HG02571 (cell line): ENCODE data around the gene P2RY1.

Source experiments
- ATAC-seq: cut with Tn5 transposase; IDR thresholded peaks from one replicate; pipeline ENCODE4 v1.9.1; 2021; ENCODE audit warnings: mild to moderate bottlenecking, moderate library complexity; ENCODE audit not compliant: unreplicated experiment

P2RY1 gene, protein sequence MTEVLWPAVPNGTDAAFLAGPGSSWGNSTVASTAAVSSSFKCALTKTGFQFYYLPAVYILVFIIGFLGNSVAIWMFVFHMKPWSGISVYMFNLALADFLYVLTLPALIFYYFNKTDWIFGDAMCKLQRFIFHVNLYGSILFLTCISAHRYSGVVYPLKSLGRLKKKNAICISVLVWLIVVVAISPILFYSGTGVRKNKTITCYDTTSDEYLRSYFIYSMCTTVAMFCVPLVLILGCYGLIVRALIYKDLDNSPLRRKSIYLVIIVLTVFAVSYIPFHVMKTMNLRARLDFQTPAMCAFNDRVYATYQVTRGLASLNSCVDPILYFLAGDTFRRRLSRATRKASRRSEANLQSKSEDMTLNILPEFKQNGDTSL

DNA sequence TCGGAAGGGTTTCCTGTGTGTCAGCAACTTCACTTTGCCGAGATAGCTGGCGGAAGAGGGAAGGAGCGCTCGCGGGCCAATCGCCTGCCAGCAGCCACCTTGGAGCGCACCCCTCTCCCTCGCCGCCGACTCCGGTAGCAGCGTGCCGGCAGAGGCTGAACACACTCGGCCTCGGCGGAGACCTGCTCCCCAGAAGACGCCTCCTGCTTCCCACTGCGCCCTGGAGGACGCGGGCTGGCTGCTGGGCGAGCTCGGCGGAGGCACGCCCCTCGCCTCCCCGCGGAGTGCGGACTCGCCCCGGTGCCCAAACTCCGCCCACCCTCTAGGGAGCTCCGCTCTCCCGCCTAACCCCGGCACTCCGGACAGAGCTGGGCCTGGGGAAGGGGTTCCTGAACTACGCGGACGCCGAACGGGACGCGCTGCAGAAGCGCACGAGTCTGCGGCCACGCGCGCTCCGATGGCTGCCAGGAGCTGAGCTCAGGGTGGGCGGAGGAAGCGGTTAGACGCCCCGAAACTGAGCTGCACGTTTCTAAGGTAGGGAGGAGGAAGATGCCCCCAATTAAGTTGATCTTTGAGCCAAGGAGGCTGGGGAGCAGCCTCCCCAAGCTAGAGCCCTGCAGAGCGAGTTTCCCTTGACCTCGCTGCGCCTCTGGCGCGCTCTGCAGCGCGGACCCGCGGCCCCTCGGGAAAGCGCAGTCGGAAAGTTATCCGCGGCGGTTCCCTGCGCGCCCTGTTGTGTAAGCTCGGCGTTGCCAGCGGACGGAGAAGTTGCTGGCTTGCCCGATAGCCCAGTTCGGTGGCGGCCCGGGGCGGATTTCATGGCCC, at the start of gene P2RY1:
Gene P2RY1, plus strand, starts transcription at position 356 of the 825 bp plus-strand sequence. CDS start 652 bp downstream, outside the sequence.
- peak; percentile 72 for ATAC-seq

DNA sequence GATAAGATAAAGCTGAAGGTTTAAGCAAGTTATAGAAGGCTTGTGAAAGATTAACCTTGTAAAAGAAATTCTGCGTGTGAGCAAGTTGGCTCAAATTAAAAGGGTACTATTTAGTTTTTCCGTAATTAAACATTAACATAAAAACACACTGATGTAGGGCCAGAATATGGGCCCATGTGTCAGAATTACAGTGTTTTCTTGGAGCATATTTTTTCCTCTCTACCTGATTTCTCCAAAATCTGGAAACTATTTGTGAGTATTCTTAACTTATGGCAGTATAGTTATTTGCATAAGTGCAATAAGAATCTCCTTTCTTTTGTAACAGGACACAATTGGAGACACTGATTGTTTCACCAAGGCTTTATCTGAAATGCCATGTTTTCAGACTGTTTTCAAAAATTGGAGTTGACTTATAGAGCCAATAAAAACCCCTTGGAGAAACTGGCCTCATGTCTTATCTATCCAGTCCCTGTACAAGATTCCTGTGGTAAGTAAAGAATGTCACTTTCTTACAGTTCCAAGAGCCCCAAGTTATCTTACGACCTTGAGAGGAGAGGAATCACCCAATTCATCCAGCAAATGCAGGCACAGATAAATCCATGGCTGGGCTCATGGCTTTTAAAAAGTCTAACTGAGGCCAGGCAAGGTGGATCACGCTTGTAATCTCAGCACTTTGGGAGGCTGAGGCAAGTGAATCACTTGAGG, 47.8 kb upstream of the P2RY1 start:
- ATAC-seq: no peak

DNA sequence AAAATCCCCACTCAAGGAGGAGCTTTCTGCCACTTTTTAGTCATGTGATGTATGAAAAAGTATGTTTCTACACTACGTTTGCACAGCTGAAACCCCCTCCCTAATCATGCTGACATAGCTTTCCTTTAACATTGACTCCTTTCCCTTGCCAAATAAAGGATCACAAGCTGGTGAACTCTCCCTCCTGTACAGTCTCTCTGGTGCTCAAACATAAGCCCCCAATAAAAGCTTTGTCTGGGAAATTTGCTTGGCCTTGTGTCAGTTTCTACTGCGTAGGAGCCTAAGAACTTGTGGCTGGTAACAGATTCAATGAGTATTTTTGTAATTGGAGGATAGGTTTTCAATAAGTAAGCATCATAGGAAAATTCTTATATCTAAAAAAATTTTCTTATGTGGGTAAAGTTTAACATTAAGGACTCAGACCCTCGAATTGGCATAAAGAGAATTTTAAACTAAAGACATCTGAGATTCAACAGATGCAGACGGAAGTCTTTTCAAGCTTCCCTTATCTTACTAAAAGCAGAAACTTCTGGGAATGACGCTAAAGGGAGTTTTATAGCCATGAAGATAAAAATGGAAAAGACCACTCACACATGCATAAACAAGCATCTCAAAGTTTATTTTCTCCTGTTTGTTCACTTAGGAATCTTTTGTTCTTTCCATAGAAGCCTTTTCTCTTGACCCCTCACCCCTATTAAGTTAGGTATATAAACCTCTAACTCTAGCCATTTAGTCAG, 44.1 kb upstream of the P2RY1 start:
- ATAC-seq: no peak

DNA sequence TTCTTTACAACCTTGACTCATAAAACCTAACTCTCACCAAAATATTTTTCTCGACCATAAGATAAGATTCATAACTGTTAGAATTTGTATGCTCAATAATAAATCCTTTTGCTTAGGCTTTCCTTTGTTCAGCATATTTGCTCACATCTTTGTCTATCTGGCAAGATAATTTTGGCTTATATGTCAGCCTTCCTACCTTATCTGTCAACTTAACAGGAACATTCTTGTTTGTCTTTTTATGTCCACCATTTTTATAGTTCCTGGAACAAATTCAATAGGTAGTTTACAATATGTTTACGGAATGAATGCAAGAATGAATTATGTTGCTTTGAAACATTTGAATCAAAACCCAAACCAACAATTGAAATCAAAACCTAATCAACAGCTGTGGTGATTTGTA, 41.0 kb upstream of the P2RY1 start:
- no peak for ATAC-seq

DNA sequence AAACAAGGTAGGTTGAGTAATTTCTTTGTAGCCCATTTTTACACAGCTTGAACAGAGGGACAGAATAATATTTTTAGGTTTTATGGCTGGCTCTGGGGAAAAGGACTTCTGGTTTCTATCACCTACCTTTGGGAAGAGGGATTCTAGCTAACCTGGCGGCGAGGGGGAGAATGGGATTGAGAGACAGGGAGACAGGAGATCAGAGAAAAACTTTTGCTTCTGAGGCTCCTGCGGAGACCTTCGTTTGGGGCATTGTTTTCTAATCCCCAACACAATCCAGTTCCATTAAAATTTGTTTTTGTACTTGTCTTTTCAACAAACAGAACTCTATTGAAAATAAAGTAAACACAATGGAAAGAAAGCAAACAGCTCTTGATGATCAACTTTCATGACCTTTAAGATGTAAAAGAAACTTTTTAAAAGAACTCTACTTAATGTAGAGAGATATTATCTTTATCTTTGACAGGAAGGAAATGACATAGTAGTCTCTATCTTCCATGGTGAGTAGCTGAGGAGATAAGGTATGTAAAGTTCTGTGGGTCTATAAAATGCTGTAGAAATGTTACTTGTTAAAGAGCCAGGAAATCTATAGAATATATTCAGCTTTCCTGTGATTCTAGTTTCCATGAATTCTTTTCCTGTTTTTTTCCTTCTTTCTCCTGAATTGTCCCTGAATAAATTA, 37.0 kb upstream of the P2RY1 start:
- no peak for ATAC-seq

DNA sequence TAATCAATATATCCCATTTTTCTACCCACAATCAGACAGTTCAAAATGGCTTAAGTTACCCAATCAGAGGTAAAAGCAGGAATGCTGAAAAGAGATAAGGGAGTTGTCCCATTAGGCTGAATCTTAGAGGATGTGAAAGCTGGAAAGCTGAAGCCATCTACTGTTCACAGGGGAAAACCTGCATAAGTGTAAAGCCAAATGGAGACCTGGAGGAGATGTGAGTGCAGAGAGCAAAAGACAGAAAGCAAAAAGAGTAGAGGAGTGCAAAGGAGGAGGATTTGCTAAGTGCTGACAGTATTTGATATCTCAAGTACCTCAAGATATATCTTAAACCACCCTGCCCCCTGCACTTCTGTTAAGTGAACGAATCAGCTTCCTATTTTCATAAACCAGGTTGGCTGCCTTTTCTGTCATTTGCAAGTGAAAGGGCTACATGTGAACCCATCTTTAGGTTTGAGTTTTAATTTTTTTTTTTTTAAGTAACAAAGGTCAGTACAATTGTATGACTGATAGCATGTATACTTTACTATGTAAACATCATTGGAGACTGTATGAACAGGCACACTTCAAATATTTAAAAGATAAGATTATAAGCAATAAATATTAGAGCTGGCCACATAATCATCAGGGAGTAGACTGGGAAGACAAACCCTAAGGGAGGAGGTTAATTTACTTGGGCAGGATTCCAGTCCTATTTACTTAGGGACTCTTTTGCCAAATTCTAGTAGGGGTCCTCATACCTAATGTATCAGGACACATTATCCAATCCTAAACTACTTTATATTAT, 22.8 kb upstream of the P2RY1 start:
- no peak for ATAC-seq

DNA sequence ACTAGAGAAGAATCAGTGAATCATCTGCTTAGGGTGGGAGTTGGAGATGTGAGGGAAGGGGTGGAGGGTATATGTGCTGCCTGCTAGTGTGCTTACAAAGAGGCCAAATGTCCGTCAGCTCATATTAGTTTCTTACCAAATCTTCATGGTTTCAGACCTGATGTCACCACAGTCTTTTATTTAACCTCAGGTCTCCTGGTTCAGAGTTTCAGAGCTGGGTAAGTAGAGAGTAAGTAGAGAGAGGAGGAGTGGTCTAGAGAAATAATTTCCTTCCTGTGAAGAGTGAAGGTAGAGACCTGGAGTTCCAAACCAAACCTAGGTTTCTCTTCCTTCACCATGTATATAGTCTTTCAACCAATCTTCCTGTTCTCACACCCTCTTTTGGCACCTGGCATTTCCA, 17.5 kb upstream of the P2RY1 start:
- ATAC-seq: no peak

DNA sequence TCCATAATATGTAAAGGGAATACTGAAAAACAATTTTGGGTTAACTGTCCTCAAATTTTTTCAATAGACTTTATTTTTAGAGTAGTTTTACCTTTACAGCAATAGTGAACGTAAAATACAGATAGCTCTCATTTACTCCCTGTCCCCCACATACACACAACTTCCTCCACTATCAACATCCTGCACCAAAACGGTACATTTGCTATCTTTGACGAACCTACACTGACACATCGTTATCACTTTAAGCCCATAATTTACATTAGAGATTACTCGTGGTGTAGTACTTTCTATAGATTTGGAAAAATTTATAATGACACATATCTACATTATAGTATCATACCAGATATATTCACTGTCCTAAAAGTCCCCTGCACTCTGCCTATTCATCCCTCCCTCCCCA, 16.9 kb upstream of the P2RY1 start:
- ATAC-seq: no peak

DNA sequence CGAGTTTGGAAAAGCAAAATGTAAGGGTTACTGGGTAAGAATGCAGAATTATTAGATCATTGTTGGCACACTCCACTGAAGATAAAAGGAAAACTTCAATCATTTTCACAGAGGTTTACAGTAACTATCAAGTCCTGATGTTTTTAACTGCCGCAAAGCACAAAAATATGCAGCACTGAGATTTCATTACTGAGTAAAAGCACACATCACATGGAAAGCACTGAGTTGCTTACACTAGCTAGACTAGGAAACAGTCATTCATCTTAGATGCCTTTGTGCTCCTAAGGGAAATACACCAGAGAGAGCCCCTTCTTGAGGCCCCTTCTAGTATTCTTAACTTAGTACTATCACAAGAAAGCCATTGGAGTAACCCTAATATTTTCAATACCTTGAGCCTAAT, 11.8 kb upstream of the P2RY1 start:
- ATAC-seq: no peak

DNA sequence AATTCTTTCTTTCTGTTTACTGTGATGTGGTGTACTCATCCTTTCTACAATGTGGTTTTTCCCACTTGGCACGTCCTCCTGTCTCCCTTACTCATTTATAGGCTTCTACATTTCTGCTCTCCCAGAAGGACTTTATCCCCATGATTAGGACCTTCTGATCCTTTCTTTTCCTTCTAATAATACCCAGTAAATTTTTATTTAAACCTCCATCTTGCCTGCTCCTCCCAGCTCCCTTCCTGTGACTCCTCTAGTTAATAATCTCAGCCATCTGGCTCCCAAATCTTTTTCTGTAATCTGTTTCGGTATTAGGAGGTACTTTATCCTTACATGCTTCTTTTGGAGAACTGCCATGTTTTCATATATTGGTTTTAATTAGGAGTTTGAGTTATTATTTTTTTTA, 11.2 kb upstream of the P2RY1 start:
- ATAC-seq: no peak

DNA sequence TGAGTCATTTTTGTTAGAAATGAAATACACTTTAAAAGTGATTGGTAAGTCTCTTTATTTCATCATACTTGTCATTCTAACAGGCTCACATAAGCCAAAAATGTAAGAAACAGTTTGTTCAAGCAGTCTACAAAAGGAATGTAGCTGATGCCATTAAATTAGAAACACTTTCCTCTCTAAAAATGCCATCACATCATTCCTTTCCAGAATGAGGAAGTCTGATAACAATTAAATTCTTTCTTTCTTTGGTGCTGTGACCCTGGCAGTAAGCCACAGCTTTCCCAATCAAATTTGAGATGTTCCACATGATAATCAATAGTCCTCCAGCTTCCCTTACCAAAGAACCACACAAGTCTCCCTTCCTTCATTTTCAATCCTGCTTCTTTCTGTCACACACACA, 9.4 kb upstream of the P2RY1 start:
- ATAC-seq: no peak

DNA sequence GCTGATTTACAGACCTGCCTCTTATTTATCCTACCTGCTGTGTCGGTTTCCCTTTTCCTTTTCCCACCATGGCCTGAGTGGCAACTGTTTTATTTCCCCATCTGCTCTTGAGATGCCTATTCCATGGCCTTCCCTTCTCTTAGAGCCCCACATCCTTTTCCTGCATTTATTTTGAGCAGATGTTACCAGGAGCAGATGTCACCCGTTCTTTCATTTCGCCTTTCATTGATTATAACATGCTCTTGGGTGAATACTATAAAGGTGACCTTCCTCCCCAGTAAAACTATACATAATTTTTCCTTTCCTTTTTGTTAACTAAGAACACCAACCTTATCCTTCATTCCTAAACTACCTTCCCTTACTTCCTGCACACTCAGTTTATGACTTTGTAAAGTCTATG, 8.5 kb upstream of the P2RY1 start:
- ATAC-seq: no peak

DNA sequence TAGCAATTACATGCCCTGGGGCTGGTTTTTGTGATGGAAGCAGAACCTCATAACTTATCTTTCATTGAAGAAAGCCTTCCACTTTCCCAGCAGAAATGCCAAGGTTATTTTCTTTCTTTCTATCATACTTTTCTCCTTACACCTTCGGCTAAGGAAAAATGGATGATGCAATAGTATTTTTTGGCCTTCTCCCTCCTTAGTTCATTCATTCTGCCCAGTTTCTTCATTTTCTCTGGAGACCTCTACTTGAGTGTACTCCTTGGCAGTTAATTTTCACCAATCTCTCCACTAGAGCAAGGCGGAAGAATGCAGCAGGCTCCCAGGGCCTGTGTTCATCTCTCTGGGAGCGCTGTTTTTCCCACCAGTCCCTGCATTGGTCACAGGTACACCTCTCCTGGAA, 7.6 kb upstream of the P2RY1 start:
- ATAC-seq: no peak

DNA sequence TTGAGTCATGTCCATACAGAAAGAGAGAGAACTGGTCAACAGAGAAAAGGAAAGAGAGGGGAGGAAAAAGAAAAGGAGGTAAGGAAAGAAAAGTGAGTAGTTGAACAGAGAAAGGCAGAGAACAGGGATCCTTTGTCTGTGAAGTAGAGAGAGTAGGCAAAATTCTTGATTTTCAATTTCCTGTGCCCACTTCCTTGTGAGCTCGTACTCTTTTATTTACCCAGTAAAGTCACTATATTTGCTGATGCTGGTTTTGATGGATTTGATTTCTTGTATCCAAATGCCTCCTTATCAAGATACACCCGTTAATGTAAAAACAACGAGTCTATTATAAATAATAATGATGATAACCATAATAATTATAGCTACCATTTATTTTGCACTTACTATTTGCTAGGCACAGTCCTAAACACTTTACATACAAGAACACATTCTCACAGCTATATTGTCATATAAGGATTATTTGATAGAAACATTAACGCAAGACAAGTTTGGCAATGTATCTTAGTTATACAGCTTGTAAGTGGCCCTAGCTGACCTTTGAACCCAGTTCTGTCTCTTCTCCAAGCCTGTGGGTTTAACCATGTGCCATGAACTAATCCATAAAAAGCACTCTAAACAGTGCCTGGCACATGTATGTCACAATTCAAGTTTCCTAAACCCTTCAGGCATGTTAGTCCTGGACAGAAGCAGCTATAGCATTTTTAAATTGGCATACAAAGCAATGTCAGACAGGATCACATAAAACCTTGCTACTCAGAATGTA, 6.7 kb upstream of the P2RY1 start:
- no peak for ATAC-seq

DNA sequence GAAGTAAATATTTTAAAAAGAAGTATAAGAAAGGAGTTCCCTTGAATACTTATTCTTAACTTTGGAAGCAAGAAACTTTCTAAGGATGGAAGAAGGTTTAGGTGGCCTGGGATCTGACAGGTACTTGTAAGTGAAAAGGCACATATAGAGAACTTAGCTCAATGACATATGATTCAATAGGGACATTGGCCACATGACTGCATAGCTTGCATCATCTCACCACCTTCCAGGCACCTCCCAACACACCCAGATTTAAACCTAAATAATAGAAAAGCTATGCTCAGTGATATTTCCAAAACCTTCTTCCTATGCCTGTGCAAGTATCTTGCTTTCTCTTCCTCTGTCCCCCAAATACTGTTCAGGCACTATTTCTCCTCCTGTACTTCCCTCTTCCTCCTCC, 4.7 kb upstream of the P2RY1 start:
- no peak for ATAC-seq

DNA sequence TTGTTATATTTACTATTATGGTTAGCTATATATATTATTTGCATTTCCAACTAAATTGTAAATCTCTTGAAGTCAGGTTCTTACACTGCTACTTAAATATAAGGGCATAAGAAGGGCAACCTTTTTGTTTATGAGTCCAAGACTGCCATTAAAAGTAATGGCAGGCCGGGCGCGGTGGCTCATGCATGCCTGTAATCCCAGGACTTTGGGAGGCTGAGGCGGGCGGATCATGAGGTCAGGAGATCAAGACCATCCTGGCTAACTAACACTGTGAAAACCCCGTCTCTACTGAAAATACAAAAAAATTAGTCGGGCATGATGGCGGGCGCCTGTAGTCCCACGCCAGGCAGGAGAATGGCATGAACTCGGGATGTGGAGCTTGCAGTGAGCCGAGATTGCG, 2.9 kb upstream of the P2RY1 start:
- no peak for ATAC-seq

DNA sequence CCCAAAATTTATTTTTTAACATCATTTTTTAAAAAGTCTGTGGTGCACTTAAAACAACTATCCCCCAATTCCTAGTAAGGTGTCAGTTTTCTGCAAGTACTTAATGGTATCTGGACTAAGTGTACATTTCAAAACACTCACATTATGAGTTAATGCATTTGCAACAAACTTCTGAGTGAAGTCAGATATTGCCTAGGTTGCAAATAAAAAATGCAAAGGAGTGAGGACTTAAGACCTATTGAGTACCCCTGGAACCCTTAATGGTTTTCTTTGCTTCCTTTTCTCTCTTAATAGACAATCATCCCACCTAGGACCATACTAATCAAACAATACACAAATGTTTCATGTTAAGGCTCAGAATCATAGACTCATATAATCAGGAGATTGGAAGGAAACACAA, 1.8 kb upstream of the P2RY1 start:
- no peak for ATAC-seq

DNA sequence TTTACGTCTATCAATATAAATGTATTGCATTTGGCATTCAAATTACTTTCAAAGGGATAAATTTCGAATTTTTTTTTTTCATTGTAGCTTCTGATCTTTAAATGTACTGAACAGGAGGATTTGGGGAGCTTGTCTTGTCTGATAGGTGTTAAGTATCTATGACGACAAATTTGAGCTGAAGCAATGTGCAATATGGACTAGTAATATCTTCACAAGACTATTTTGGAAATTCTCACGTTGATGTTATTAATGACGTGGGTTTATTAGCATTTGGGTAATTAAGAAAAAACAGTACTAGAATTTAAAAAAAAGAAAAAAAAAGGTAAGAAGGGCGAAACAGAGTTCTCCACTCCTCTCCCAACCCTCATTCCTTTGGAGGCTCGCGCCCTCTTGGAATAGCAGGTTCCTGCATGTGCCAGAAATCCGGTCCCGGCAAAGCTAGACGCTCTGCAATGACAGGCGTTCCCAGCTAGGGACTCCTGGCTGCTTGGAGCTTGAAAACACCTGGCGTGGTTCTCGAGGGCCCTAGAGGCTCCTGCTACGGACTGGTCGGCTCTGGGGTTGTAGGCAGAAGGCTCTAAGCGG, 648 bp upstream of the P2RY1 start:
- no peak for ATAC-seq
